Measurements from ENCODE around the gene KRT75. TPM values are rescaled to one million over a fixed set of nuclear protein-coding genes. Genes with fewer than 3 reads are reported as not detected.

KRT75 gene
- polyA plus RNA-seq (2012; ENCODE audit: low read depth, missing spikeins) = not detected

DNA sequence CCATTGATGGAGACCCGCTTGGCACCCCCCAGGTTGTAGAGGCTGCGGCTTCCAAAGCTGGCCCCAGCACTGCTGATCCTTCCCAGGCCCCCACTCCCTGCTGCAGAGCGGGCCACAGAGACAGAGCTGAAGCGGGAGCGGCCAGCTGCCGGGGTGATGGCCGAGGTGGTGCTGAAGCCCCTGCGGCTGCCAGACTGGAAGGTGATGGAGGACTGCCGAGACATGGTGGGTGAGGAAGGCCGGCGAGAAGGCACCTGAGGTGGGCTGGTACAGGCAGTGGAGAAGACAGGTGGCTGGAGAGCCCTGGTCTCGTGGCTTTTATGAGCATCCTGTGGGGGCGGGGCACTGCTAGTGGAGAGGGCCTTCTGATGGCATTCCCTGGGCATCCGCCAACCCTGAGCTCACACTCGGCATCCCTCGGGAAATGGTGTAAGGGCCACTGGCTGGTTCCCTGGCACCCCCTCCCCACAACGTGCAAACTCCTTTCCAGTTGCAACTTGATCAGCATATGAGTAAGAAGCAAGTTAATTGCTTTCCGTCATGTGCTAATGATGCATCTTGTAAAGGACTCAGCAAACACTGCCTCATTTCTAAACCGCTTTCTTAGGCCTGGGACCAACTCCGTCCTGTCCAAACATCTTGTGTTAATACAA, at the start of gene KRT75:
Gene KRT75 (minus strand): TSS at position 291 of the 653 bp plus-strand sequence. CDS start 67 bp downstream, at position 224.
- DNase-seq (ENCODE audit: insufficient read length, low spot score) (no peak), FAIRE-seq (no peak)
- TF ChIP-seq PAX5 (IDR thresholded peaks at IDR 0.05; ENCODE audit: insufficient read depth, low read length, severe bottlenecking) (no peak), SPI1 (IDR thresholded peaks at IDR 0.05; ENCODE audit: low read depth, low read length) (no peak), POU2F2 (IDR thresholded peaks at IDR 0.05; ENCODE audit: low read depth, low read length) (no peak), TAF1 (IDR thresholded peaks at IDR 0.05; ENCODE audit: low read depth, low read length) (no peak), POLR2A (IDR thresholded peaks at IDR 0.05; ENCODE audit: low read depth, low read length) (no peak), POLR2AphosphoS5 (IDR thresholded peaks at IDR 0.05; ENCODE audit: low read depth, low read length) (no peak)

DNA sequence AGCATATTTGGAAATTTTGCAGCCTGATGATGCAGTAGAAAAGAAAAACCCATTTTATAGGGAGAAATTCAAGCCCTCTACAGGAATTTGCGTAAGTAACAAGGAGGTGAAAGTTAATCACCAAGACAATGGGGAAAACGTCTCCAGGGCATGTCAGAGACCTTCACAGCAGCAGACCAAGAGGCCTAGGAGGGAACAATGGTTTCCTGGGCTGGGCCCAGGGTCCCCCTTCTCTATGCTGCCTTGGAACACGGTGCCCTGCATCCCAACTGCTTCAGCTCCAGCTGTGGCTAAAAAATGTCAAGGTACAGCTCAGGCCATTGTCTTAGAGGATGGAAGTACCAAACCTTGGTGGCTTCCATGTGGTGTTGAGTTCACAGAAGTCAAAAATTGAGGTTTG, 45.9 kb upstream of the KRT75 start:
- DNase-seq (ENCODE audit: insufficient read length, low spot score) = no peak
- no peak for FAIRE-seq
- TF ChIP-seq TAF1 (IDR thresholded peaks at IDR 0.05; ENCODE audit: low read depth, low read length) (no peak), PAX5 (IDR thresholded peaks at IDR 0.05; ENCODE audit: insufficient read depth, low read length, severe bottlenecking) (no peak), POLR2AphosphoS5 (IDR thresholded peaks at IDR 0.05; ENCODE audit: low read depth, low read length) (no peak), SPI1 (IDR thresholded peaks at IDR 0.05; ENCODE audit: low read depth, low read length) (no peak), POLR2A (IDR thresholded peaks at IDR 0.05; ENCODE audit: low read depth, low read length) (no peak), POU2F2 (IDR thresholded peaks at IDR 0.05; ENCODE audit: low read depth, low read length) (no peak)

DNA sequence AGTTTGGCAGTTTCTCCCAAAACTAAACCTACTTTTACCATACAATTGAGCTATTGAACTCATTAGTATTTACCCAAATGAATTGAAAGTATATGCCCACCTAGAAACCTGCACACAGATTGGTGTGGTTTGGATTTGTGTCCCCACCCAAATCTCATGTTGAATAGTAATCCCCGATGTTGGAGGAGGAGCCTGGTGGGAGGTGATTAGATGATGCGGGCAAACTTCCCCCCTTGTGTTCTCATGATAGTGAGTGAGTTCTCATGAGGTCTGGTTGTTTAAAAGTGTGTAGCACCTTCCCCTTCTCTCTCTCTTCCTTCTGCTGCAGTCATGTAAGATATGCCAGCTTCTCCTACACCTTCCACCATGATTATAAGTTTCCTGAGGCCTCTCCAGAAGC, 43.5 kb upstream of the KRT75 start:
- TF ChIP-seq SPI1 (IDR thresholded peaks at IDR 0.05; ENCODE audit: low read depth, low read length) (no peak), POLR2A (IDR thresholded peaks at IDR 0.05; ENCODE audit: low read depth, low read length) (no peak), PAX5 (IDR thresholded peaks at IDR 0.05; ENCODE audit: insufficient read depth, low read length, severe bottlenecking) (no peak), POLR2AphosphoS5 (IDR thresholded peaks at IDR 0.05; ENCODE audit: low read depth, low read length) (no peak)
- FAIRE-seq = no peak
- no peak for DNase-seq (ENCODE audit: insufficient read length, low spot score)

DNA sequence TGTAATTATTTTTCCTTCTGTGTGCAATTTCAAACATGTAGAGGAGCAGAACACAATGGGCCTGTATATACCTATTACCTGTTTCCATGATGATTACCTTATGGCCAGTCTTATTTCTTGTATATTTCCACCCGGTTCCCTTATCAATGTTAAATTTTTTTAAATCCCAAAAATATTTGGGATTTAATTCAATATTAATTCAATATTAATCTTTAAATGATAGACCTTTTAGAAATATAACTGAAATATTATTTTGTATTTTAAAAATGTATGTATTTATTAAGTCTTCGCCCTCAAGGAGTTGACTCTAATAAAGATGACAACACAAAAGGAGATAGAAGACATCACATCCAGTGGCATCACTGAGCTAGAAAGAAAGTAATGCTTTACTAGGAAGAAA, 40.0 kb upstream of the KRT75 start:
- DNase-seq (ENCODE audit: insufficient read length, low spot score) (no peak), FAIRE-seq (no peak)
- no peak for TF ChIP-seq PAX5 (IDR thresholded peaks at IDR 0.05; ENCODE audit: insufficient read depth, low read length, severe bottlenecking)
- no peak for TF ChIP-seq SPI1 (IDR thresholded peaks at IDR 0.05; ENCODE audit: low read depth, low read length)
- TF ChIP-seq TAF1 (IDR thresholded peaks at IDR 0.05; ENCODE audit: low read depth, low read length) = no peak
- TF ChIP-seq POU2F2 (IDR thresholded peaks at IDR 0.05; ENCODE audit: low read depth, low read length) = no peak
- no peak for TF ChIP-seq POLR2AphosphoS5 (IDR thresholded peaks at IDR 0.05; ENCODE audit: low read depth, low read length)
- no peak for TF ChIP-seq POLR2A (IDR thresholded peaks at IDR 0.05; ENCODE audit: low read depth, low read length)

DNA sequence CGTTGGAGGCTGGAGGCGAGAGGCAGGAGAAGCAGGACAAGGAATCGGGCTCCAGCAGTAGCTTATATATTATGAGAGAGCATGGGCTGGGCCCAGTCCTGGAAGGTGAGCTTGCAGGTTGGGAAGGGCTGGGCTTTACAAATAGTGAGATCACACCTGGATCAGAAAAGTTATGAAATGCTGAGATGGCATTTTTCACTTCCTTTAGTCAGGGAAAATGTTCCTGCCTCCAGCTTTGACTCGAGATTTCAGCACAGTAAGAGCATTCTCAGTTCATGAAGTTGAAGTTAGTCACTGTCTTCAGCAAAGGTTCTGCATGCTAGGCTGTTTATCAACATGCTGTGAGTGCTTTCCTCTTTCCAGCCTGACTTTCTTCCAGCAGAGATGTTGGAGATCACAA, 39.6 kb upstream of the KRT75 start, which contains the start of gene KRT6C:
Gene KRT6C (minus strand): TSS at position 38 of the 400 bp plus-strand sequence. CDS start 68 bp downstream, outside the sequence.
- TF ChIP-seq POLR2A (IDR thresholded peaks at IDR 0.05; ENCODE audit: low read depth, low read length) (no peak), POLR2AphosphoS5 (IDR thresholded peaks at IDR 0.05; ENCODE audit: low read depth, low read length) (no peak), PAX5 (IDR thresholded peaks at IDR 0.05; ENCODE audit: insufficient read depth, low read length, severe bottlenecking) (no peak), TAF1 (IDR thresholded peaks at IDR 0.05; ENCODE audit: low read depth, low read length) (no peak), SPI1 (IDR thresholded peaks at IDR 0.05; ENCODE audit: low read depth, low read length) (no peak), POU2F2 (IDR thresholded peaks at IDR 0.05; ENCODE audit: low read depth, low read length) (no peak)
- FAIRE-seq = no peak
- no peak for DNase-seq (ENCODE audit: insufficient read length, low spot score)

DNA sequence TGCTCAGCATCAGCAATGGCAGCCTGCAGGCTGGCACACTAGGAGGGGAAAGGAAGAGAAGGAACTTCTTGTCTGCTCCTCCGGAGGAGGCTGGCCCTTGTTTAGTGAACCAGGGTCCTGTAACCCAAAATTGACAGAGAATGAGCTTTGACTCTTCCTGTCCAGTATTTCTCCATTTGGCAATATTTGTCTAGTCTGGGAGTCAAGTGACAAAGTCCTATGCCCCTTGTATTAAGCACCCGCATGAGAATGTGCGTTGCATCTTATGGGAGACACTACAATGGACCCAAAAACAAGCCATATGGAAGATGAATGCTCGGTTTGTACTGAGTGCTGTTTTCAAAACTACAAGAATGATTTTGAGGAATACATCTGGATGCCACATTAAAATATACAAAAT, 35.7 kb upstream of the KRT75 start:
- no peak for FAIRE-seq
- no peak for DNase-seq (ENCODE audit: insufficient read length, low spot score)
- no peak for TF ChIP-seq TAF1 (IDR thresholded peaks at IDR 0.05; ENCODE audit: low read depth, low read length)
- no peak for TF ChIP-seq SPI1 (IDR thresholded peaks at IDR 0.05; ENCODE audit: low read depth, low read length)
- no peak for TF ChIP-seq POLR2AphosphoS5 (IDR thresholded peaks at IDR 0.05; ENCODE audit: low read depth, low read length)
- no peak for TF ChIP-seq PAX5 (IDR thresholded peaks at IDR 0.05; ENCODE audit: insufficient read depth, low read length, severe bottlenecking)
- no peak for TF ChIP-seq POLR2A (IDR thresholded peaks at IDR 0.05; ENCODE audit: low read depth, low read length)
- TF ChIP-seq POU2F2 (IDR thresholded peaks at IDR 0.05; ENCODE audit: low read depth, low read length) = no peak

DNA sequence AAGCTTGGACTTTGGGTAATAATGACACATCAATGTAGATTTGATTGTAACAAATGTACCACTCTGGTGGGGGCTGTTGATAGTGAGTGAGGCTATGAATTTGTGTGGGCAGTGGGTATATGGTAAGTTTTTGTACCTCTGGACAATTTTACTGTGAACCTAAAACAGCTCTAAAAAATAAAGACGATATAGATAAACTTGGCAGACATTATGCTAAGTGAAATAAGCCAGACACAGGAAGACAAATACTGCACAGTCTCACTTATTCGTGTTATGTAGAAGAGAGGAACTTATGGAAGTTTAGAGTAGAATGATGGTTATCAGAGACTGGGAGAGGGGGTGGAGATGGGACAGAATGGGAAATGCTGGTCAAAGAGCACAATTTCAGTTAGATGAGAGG, 30.7 kb upstream of the KRT75 start:
- no peak for TF ChIP-seq PAX5 (IDR thresholded peaks at IDR 0.05; ENCODE audit: insufficient read depth, low read length, severe bottlenecking)
- TF ChIP-seq SPI1 (IDR thresholded peaks at IDR 0.05; ENCODE audit: low read depth, low read length) = no peak
- TF ChIP-seq POU2F2 (IDR thresholded peaks at IDR 0.05; ENCODE audit: low read depth, low read length) = no peak
- no peak for TF ChIP-seq POLR2A (IDR thresholded peaks at IDR 0.05; ENCODE audit: low read depth, low read length)
- no peak for TF ChIP-seq POLR2AphosphoS5 (IDR thresholded peaks at IDR 0.05; ENCODE audit: low read depth, low read length)
- no peak for TF ChIP-seq TAF1 (IDR thresholded peaks at IDR 0.05; ENCODE audit: low read depth, low read length)
- DNase-seq (ENCODE audit: insufficient read length, low spot score) (no peak), FAIRE-seq (no peak)

DNA sequence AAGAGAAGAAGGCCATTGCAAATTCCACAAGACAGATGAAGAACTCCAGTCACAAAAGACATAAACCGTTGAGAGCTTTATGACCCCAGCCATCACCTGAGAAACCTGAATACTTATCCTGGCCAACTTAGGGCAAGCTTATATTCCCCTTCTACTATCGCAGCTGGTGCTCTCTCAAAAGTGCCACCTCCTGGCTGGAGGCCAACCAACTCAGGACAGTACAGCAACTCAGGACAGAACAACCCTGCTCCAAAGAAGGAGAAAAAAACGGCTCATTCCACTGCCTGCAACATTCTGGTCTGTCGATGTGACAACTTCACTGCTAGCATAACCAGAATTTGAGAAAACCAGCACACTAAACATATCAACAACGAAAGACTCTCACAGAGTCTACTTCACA, 27.5 kb upstream of the KRT75 start:
- FAIRE-seq (no peak), DNase-seq (ENCODE audit: insufficient read length, low spot score) (no peak)
- TF ChIP-seq POU2F2 (IDR thresholded peaks at IDR 0.05; ENCODE audit: low read depth, low read length) (no peak), POLR2AphosphoS5 (IDR thresholded peaks at IDR 0.05; ENCODE audit: low read depth, low read length) (no peak)

DNA sequence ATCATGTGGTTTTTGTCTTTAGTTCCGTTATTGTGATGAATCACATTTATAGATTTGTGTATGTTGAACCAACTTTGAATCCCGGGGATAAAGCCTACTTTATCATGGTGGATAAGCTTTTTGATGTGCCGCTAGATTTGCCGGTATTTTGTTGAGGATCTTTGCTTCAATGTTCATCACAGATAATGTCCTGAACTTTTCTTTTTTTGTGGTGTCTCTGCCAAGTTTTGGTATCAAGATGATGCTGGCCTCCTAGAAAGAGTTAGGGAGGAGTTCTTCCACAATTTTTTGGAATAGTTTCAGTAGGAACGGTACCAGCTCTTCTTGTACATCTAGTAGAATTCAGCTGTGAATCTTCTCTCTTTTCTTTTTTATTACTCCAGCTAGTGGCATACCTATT, 24.7 kb upstream of the KRT75 start:
- FAIRE-seq (no peak), DNase-seq (ENCODE audit: insufficient read length, low spot score) (no peak)
- TF ChIP-seq POU2F2 (IDR thresholded peaks at IDR 0.05; ENCODE audit: low read depth, low read length) = no peak
- no peak for TF ChIP-seq POLR2A (IDR thresholded peaks at IDR 0.05; ENCODE audit: low read depth, low read length)
- TF ChIP-seq POLR2AphosphoS5 (IDR thresholded peaks at IDR 0.05; ENCODE audit: low read depth, low read length) = no peak
- TF ChIP-seq PAX5 (IDR thresholded peaks at IDR 0.05; ENCODE audit: insufficient read depth, low read length, severe bottlenecking) = no peak
- TF ChIP-seq TAF1 (IDR thresholded peaks at IDR 0.05; ENCODE audit: low read depth, low read length) = no peak
- TF ChIP-seq SPI1 (IDR thresholded peaks at IDR 0.05; ENCODE audit: low read depth, low read length) = no peak

DNA sequence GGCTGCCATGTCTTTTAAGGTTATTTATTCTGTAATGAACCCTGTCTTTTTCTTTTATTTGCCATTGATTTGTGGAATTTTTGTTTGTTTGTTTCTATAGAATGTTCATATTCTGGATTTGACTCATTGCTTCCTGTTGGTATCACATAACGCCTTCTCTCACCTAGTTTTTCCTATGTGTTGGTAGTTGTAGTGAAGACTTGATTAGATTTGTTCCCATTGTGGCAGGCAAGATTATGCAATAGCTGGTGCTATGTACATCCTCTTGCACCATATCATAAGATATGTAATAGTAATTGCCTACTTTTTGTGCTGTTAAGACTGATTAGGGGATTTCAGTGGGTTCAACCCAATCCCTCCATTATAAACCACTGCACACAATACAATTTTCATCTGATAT, 21.6 kb upstream of the KRT75 start:
- FAIRE-seq (no peak), DNase-seq (ENCODE audit: insufficient read length, low spot score) (no peak)
- no peak for TF ChIP-seq SPI1 (IDR thresholded peaks at IDR 0.05; ENCODE audit: low read depth, low read length)
- TF ChIP-seq POU2F2 (IDR thresholded peaks at IDR 0.05; ENCODE audit: low read depth, low read length) = no peak
- TF ChIP-seq POLR2AphosphoS5 (IDR thresholded peaks at IDR 0.05; ENCODE audit: low read depth, low read length) = no peak
- no peak for TF ChIP-seq PAX5 (IDR thresholded peaks at IDR 0.05; ENCODE audit: insufficient read depth, low read length, severe bottlenecking)
- TF ChIP-seq POLR2A (IDR thresholded peaks at IDR 0.05; ENCODE audit: low read depth, low read length) = no peak
- no peak for TF ChIP-seq TAF1 (IDR thresholded peaks at IDR 0.05; ENCODE audit: low read depth, low read length)

Measured in GM12891 (cell line).